ENCODE measurements around the gene YY1AP1.
"Not testable (repeated sequence)": the region's sequence is repeated elsewhere in the genome, so short reads cannot be mapped to it uniquely, and the experiment has no call there.

DNA sequence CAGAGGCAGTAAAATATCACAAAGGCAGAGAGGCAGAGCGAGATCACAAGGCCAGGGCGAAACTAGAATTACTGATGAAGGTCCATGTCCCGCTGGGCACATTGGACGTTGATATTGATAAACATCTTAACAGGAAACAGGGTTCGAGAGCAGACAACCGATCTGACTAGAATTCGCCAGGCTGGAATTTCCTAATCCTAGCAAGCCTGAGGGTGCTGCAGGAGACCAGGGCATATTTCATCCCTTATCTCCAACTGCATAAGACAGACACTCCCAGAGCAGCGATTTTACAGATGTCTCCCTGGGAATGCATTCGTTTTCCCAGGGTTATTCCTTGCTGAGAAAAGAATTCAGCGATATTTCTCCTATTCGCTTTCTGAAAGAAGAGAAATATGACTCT, 9.0 kb upstream of the YY1AP1 start:
- TF ChIP-seq, protein P1, sequence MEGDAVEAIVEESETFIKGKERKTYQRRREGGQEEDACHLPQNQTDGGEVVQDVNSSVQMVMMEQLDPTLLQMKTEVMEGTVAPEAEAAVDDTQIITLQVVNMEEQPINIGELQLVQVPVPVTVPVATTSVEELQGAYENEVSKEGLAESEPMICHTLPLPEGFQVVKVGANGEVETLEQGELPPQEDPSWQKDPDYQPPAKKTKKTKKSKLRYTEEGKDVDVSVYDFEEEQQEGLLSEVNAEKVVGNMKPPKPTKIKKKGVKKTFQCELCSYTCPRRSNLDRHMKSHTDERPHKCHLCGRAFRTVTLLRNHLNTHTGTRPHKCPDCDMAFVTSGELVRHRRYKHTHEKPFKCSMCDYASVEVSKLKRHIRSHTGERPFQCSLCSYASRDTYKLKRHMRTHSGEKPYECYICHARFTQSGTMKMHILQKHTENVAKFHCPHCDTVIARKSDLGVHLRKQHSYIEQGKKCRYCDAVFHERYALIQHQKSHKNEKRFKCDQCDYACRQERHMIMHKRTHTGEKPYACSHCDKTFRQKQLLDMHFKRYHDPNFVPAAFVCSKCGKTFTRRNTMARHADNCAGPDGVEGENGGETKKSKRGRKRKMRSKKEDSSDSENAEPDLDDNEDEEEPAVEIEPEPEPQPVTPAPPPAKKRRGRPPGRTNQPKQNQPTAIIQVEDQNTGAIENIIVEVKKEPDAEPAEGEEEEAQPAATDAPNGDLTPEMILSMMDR (IDR thresholded peaks at IDR 0.05; ENCODE audit: borderline replicate concordance, extremely low read depth, low read length, poor library complexity, severe bottlenecking): not testable (repeated sequence)
- TF ChIP-seq EZH2 (IDR thresholded peaks at IDR 0.05; ENCODE audit: borderline replicate concordance, low read depth, low read length, severe bottlenecking): not testable (repeated sequence)
